Kidney epithelial cell (primary cell): ENCODE results near the gene TBC1D14. TPM values are rescaled to one million over a fixed set of nuclear protein-coding genes. Genes with fewer than 3 reads are reported as not detected.

ENCODE experiments used
- DNase-seq: peaks from one replicate; pipeline ENCODE4 v3.0.0-alpha.2; 2010; ENCODE audit warnings: low read depth
- H3K27me3 ChIP-seq: 2 replicates; pipeline ENCODE4 v1.6.0; 2011; ENCODE audit warnings: low read length; ENCODE audit not compliant: control insufficient read depth, insufficient read depth
- H3K36me3 ChIP-seq: 2 replicates; pipeline ENCODE4 v1.5.1; 2011; ENCODE audit warnings: low read length; ENCODE audit not compliant: control insufficient read depth, insufficient read depth
- H3K4me3 ChIP-seq: 2 replicates; pipeline ENCODE4 v1.5.1; 2011; ENCODE audit warnings: low read depth, mild to moderate bottlenecking, control low read depth, low read length
- total RNA-seq: library from RNA; depleted of rRNA; stranded (reverse); fragments of >200 nt; gene quantifications from 2 replicates; pipeline ENCODE4 v1.2.3, GENCODE V29; 2015
- TF ChIP-seq, protein P1 (sequence below): IDR thresholded peaks from 2 replicates; pipeline ENCODE4 v1.5.1; 2011; ENCODE audit warnings: mild to moderate bottlenecking, moderate library complexity, low read length, control low read depth, inconsistent platforms; ENCODE audit not compliant: insufficient read depth, poor library complexity, severe bottlenecking

Gene TBC1D14
- total RNA-seq, 1 donor from 2014 or later = 52.8 TPM

- TF ChIP-seq, protein P1, sequence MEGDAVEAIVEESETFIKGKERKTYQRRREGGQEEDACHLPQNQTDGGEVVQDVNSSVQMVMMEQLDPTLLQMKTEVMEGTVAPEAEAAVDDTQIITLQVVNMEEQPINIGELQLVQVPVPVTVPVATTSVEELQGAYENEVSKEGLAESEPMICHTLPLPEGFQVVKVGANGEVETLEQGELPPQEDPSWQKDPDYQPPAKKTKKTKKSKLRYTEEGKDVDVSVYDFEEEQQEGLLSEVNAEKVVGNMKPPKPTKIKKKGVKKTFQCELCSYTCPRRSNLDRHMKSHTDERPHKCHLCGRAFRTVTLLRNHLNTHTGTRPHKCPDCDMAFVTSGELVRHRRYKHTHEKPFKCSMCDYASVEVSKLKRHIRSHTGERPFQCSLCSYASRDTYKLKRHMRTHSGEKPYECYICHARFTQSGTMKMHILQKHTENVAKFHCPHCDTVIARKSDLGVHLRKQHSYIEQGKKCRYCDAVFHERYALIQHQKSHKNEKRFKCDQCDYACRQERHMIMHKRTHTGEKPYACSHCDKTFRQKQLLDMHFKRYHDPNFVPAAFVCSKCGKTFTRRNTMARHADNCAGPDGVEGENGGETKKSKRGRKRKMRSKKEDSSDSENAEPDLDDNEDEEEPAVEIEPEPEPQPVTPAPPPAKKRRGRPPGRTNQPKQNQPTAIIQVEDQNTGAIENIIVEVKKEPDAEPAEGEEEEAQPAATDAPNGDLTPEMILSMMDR = no peak
- Histone ChIP-seq H3K4me3 (no peak overlapping the region), H3K27me3 (no peaks in the 10 kb centered on the region), H3K36me3 (peaks cover 2% of the 10 kb centered on the region)
- no peak for DNase-seq
These were observed 143.5 kb downstream of the TBC1D14 start for GRCh38 chr4:7052923-7053715.

DNA sequence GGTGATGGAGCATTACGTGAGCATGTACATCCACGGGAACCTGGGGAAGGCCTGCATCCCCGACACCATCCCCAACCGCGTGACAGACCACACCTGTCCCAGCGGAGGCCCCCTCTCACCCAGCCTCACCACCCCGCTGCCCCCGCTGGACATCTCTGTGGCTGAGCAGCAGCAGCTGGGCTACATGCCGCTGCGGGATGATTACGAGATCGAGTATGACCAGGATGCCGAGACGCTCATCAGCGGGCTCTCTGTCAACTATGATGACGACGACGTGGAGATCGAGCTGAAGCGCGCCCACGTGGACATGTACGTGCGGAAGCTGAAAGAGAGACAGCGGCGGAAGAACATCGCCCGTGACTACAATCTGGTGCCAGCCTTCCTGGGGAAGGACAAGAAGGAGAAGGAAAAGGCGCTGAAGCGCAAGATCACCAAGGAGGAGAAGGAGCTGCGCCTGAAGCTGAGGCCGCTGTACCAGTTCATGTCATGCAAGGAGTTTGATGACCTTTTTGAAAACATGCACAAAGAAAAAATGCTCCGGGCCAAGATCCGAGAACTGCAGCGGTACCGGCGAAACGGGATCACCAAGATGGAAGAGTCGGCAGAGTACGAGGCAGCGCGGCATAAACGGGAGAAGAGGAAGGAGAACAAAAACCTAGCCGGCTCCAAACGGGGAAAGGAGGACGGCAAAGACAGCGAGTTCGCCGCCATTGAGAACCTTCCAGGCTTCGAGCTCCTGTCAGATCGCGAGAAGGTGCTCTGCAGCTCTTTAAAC, 144.7 kb downstream of the TBC1D14 start:
- TF ChIP-seq, protein P1 = no peak

GRCh38 chr4:7055111-7055989, 145.7 kb downstream of the TBC1D14 start:
- peaks cover 2% of the 10 kb centered on the region for H3K36me3 ChIP-seq
- no peak for DNase-seq

More for the DNA sequence above, 144.7 kb downstream of the TBC1D14 start:
- DNase-seq = no peak
- Histone ChIP-seq H3K36me3 (peaks cover 2% of the 10 kb centered on the region), H3K4me3 (no peak overlapping the region), H3K27me3 (no peaks in the 10 kb centered on the region)

GRCh38 chr4:7055990-7056325, 146.3 kb downstream of the TBC1D14 start:
- no peak for DNase-seq
- peaks cover 2% of the 10 kb centered on the region for H3K36me3 ChIP-seq
- H3K4me3 ChIP-seq = no peak overlapping the region
- TF ChIP-seq, protein P1 = no peak
- no peaks in the 10 kb centered on the region for H3K27me3 ChIP-seq

More at GRCh38 chr4:7055111-7055989, 145.7 kb downstream of the TBC1D14 start:
- Histone ChIP-seq H3K27me3 (no peaks in the 10 kb centered on the region), H3K4me3 (no peak overlapping the region)
- TF ChIP-seq, protein P1 = no peak

DNA sequence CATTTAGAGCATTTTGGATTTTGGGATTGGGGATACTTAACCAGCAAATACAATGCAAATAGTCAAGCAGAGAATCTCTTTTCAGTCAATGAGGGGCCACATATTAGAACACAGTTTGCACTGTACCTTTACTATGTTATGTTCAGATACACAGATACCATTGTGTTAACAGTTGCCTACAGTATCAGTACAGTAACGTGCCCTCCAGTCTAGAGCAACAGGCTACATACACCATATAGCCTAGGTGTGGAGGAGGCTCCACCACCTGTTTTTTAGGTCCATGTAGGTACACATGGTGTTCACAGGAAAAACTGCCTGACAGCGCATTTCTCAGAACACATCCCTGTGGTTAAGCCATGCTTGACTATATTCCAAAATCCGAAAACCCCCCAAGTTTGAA, 149.2 kb downstream of the TBC1D14 start:
- no peak for DNase-seq
- TF ChIP-seq, protein P1 = no peak
- Histone ChIP-seq H3K4me3 (no peak overlapping the region), H3K36me3 (peaks cover 6% of the 10 kb centered on the region), H3K27me3 (no peaks in the 10 kb centered on the region)
